NCI-H2029 treated with DMSO at 0.1 percent for 48 hours (cell line): ENCODE measurements around the gene CADM1.

Source experiments
- DNase-seq: peaks from one replicate; lab custom pipeline; 2025; lab: John Stamatoyannopoulos, UW

The CADM1 gene

DNA sequence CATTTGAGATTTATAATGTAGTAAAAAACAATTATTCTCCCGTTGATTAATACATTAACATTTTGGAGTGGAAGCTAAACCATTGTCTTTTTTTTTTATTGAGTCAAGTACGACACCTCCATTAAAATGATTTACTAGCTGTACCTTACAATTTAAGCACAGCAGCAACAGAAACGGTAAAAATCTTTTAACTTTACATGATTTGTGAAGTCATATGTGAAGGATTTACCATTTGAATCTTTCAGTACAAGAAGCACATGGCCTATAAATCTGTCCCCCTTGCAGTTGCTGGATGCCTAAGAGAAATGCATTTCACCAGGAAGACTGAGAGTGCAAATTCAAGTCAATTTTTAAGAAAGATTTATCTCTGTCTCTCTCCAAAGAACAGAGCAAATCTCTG, 324.6 kb downstream of the CADM1 start:
- DNase-seq: no peak

GRCh38 chr11:115178705-115179104, 325.5 kb downstream of the CADM1 start:
- DNase-seq: no peak

GRCh38 chr11:115173136-115173535, 331.1 kb downstream of the CADM1 start:
- no peak for DNase-seq

GRCh38 chr11:115170133-115170815, 333.9 kb downstream of the CADM1 start:
- no peak for DNase-seq

DNA sequence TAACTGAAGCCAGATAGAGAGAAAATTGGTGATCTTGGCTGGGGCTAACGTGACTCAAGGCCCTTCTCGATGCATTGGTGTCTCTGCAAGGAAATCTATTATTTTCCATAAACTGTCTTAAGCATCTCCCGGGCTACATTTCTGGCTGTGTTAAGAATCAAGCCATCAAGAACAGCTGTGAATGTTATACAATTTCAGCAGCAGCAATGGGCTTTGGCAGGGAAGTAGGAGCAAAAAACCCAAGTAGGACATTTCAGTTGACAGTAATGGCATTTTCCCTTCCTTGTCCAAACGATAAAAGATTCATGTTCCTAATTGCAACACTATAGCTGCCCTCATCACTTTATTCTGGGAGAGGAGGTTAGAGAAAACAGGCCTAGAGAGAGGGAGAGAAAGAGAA, 335.0 kb downstream of the CADM1 start:
- no peak for DNase-seq

- no peak for DNase-seq
Observed at GRCh38 chr11:115168686-115169085, 335.5 kb downstream of the CADM1 start.

DNA sequence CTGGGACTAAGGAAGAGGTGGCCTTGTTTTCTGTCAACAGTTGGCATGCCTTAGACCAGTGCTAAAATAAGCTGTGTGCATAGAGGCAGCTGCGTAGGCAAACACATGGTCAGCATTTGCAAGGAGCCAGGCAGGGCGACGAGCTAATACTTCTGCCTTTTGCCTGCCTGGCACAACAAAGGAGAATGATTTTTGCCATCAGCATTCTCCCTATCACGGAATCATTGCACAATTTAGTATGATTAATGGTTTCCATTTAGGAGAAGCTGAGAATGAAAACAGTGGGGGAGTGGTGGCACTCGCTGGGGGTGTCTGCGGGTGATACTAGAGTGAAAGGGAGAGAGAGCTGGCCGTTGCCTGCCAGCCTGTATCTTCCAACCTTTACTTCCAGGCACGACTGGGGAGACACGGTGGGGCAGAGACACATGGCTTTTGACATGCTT, 336.0 kb downstream of the CADM1 start:
- no peak for DNase-seq

DNA sequence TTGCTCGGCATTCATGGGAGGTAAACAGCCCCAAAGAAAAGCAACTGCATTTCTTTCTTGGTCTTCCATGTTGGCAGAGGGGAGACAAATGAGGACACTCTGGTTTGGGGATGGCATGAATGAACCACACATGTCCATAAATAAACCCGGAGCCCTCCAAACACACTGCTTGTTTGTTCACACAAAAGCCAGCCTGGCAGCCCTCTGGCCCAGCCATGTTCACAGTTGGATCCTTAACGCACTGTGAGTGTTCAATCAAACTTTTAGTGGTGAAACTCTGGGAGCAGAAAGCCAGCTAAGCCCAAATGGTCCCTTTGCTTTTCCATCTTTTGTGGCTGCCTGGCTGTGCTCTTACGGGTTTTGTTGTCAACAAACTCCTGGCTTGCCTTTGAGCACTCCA, 336.8 kb downstream of the CADM1 start:
- no peak for DNase-seq

- no peak for DNase-seq
Observed at GRCh38 chr11:115166820-115167219, 337.4 kb downstream of the CADM1 start.

DNA sequence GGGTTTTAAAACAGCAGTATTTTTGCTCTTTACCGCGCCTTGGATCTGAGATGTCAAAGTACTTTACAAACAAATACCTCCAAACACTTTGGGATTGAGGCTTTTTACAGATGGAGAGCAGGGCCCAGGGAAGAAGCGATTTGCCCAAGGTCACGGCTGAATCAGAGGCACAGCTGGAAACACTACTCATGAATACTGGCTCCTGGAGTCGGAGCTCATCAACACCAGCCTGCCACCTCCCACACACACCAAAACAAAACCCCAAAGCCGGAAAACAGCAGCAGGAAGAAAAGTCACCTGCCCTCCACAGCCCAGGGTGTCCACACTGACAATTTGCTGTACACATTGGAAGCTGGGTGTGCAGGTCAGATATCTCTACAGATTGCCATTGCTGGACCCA, 339.4 kb downstream of the CADM1 start:
- no peak for DNase-seq

- DNase-seq: no peak
Observed at GRCh38 chr11:115162919-115163318, 341.3 kb downstream of the CADM1 start.

DNA sequence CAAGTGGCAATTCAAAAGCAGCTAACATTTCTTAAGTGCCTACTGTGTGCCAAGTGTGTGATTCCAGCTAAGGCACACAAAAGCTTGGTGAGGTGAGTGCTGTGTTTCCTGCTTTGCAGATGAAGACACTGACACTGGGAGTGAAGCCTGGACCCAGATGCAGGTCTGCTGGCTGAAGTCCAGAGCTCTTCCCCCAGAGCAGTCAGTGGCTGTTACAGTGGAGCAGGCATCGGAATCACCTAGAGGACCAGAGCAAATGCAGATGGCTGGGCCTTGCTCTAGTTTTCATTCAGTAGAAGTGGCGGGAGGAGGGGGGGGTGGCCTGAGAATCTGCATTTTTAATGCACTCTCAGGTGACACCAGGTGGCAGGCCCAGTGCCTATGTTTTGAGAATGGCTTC, 342.3 kb downstream of the CADM1 start:
- peak; percentile 81 for DNase-seq

DNA sequence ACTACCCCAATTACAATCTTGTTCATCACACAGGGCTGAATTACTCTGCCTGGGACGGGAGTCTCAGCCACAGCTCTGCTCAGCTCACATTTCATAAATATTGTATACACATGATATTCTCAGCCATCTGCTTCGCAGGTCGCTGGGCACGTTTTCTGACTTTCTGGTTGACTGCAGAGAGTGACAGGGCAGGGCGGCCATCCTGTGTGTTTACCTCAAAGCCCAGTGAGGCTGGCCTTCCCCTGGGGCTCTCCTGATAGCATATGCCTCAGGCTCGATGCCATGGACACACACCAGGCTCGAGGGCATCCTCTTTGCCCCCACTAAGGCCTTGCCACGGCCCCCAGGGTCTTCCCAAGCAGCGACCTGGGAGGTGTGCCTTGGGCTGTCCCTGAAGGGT, 345.0 kb downstream of the CADM1 start:
- no peak for DNase-seq

GRCh38 chr11:115158053-115158452, 346.2 kb downstream of the CADM1 start:
- DNase-seq: no peak

DNA sequence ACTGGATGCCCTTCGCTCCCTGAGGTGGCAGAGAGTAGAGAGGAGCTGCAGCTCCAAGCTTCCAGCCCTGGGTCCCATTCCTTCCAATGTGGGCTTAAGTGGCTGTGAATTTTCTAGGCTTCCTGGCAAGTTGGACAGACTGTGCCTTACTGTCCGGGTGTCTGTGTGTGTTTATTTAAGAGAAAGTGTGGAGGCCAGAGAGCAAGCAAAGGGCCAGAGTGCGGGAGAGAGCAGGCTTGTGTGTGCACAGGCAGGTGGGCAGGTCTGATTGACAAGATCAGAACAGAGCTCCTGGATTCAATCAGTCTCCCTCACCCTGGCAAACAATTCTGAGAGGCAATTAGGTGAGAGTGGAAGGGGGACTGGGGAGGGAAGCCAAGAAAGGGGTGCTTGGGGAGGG, 347.0 kb downstream of the CADM1 start:
- no peak for DNase-seq

DNA sequence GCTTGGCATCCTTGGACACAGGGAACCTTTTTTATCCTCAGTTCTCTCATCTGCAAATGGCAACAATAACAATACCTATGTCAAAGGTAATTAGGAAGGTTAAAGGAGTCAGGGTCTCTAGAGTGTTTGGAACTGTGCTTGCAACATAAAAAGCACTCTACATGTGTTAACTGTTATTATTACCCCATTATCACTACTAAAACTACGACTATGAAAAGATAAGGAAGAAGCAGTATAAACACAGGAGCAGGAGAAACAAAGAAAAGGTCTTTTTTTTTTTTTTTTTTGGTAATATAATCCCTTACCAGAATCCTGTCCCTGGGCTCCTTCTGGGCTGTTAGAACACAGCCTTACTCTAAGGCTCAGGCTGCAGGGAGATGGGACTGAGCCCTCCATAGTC, 348.2 kb downstream of the CADM1 start:
- no peak for DNase-seq

GRCh38 chr11:115155320-115155719, 348.9 kb downstream of the CADM1 start:
- no peak for DNase-seq

GRCh38 chr11:115154355-115154736, 349.9 kb downstream of the CADM1 start:
- DNase-seq: no peak

DNA sequence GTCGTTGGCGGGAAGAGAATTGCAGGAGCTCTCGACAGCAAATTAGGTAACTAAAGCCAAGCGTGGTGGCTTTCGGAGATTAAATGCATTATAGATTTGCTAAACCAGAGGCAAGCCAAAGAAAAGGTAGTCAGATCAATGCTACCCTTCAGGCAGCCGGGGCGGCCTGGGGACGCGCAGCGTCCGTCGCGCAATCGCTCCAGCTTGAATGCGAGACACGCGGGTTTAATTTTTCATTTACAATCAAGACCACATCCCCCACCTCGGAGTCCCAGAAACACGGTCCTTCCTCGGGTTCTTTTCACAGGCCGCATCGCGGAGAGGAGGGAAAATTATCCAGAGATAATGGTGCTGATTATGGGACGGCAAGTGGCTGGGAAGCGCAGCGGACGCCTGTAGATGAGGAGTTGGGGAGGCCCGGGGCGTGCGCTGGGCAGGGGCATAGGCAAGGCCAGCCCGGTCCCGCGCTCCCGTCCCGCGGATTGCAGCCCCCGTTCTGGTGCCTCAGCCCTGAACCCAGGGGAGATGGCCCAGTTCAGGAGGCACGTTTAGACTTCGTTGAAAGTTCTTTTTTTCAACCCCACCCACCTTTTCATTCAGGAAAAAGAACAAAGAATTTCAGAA, 350.4 kb downstream of the CADM1 start:
- no peak for DNase-seq

GRCh38 chr11:115153135-115153534, 351.1 kb downstream of the CADM1 start:
- no peak for DNase-seq

GRCh38 chr11:115151010-115151409, 353.2 kb downstream of the CADM1 start:
- DNase-seq: no peak

DNA sequence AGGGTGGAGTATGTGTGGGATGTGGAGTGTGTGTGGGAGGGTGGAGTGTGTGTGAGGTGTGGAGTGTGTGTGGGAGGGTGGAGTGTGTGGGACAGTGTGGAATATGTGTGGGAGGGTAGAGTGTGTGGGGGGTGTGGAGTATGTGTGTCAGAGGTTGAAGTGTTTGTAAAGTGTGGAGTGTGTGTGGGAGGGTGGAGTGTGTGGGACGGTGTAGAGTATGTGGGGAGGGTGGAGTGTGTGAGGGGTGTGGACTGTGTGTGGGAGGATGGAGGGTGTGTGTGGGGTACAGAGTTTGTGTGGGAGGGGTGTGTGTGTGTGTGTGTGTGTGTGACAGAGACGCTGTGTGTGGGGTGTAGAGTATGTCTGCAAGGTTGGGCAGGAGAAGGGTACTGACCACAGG, 355.5 kb downstream of the CADM1 start:
- no peak for DNase-seq

DNA sequence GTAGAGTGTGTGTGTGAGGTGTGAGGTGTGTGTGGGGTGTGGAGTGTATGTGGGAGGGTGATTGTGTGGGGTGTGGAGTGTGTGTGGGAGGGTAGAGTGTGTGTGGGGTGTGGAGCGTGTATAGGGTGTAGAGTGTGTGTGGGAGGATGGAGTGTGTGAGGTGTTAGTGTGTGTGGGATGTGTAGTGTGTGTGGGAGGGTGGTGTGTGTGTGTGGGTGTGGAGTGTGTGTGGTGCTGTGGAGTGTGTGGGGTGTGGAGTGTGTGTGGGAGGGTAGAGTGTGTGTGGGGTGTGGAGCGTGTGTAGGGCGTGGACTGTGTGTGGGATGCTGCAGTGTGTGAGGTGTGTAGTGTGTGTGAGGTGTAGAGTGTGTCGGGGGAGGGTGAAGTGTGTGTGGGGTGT, 356.1 kb downstream of the CADM1 start:
- DNase-seq: no peak

- no peak for DNase-seq
Observed at GRCh38 chr11:115147243-115147807, 356.9 kb downstream of the CADM1 start.
